Mucosa of descending colon (tissue), 3 donors: ENCODE results near the gene UBAP1L. TPM values are rescaled to one million over a fixed set of nuclear protein-coding genes. Genes with fewer than 3 reads are reported as not detected.

Experiments used
- ATAC-seq: fragments of 200-7000 bp; cut with Tn5 transposase; one replicate; pipeline ENCODE4 v1.9.1; 2020; ENCODE audit warnings: mild to moderate bottlenecking, moderate library complexity
- DNase-seq, 3 donors: peaks; one replicate each; pipeline ENCODE4 v3.0.0-alpha.2; 2020
- H3K36me3 ChIP-seq: fragments of 200-600 bp; one replicate; pipeline ENCODE4 v1.8.0; 2021; ENCODE audit warnings: low read depth, mild to moderate bottlenecking
- H3K4me1 ChIP-seq: fragments of 200-600 bp; one replicate; pipeline ENCODE4 v1.8.0; 2021; ENCODE audit warnings: low read depth, mild to moderate bottlenecking
- H3K4me3 ChIP-seq: fragments of 200-600 bp; one replicate; pipeline ENCODE4 v1.8.0; 2021; ENCODE audit warnings: mild to moderate bottlenecking
- H3K9me3 ChIP-seq: fragments of 200-600 bp; one replicate; pipeline ENCODE4 v1.8.0; 2021; ENCODE audit warnings: mild to moderate bottlenecking
- CTCF ChIP-seq: fragments of 200-600 bp; IDR thresholded peaks from one replicate; pipeline ENCODE4 v1.8.0; 2022; ENCODE audit warnings: antibody characterized with exemption, mild to moderate bottlenecking
- intact Hi-C, 2 donors: fragments of 100-400 bp; cut with DNase I in 1 of 2; cut with micrococcal nuclease in 1 of 2; formaldehyde crosslinking; loops; one replicate each; pipeline versions ENCODE4 v1.11.0 to v1.11.1; 2022; cut with DNase I, micrococcal nuclease
- total RNA-seq, 3 donors: library from RNA; stranded (reverse); fragmentation: NEBNext Ultra II Directional in 2 of 3; extraction: Animal tissue kit (Norgen Biotek cat#: 25700) in 2 of 3; gene quantifications; one replicate each; pipeline versions ENCODE4 v1.2.1 to v1.2.4, GENCODE V29; 2021 to 2023
- donor health status: DM: no; HTN: no; CAD: no; lungs with moderate emphysema.
- donor health status: DM: no; HTN: no; CAD: no.
- donor health status: DM: no; HTN: yes; CAD: no.

The UBAP1L gene
- total RNA-seq, 3 donors from 2014 or later = 2.0 to 6.9 (median 3.9) TPM

DNA sequence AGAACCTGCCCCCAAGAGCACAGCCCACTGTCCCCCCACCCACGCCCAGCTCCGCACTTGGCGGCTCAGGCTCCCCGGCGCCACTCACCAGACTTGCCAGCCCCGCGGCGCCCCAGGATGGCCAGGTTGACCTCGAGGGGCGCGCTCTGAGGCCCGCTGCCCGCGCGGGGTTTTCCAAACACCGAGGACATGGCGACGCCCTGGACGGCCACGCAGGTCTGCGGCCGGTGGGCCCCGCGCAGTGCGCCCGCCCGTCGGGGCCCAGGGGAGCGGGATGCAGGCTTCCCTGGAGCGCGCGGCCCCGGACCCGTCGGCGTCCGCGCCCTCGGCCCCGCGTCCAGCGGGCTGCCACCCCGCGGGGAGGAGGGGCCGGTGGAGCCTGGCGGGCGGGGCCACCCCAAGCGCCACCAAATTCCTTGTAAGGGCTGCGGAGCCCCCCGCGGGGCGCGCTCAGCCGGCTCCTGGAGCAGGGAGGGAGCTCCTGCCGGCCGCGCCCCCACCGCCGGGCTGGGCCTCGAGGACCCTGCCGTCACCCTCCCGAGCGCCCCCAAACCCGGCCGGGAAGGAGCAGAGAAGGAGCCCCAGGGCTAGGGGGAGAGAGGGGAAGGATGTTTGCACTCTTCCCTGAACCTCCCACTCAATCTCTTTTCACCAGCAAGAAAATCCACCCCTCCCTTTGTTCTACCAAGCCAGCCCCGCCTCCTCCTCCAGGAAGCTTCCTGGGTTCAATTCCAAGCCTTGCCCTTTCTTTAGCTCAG is 47.2 kb downstream of the UBAP1L start, which contains the start of gene RASL12:
Gene RASL12 (minus strand): TSS at position 347 of the 758 bp plus-strand sequence. CDS start 156 bp downstream, at position 191.
- intact Hi-C loops = no loop called here

GRCh38 chr15:65067317-65067644 is 47.7 kb downstream of the UBAP1L start:
- Histone ChIP-seq H3K4me3 (peak overlapping the region; percentile 6), H3K4me1 (no peaks in the 10 kb centered on the region), H3K9me3 (no peaks in the 10 kb centered on the region), H3K36me3 (no peaks in the 10 kb centered on the region)
- DNase-seq (no peak), ATAC-seq (no peak)
- TF ChIP-seq CTCF = no peak
- intact Hi-C loops = no loop called here

More for the DNA sequence above, 47.2 kb downstream of the UBAP1L start, which contains the start of gene RASL12:
- Histone ChIP-seq H3K4me3 (peak within 1 kb of the TSS; percentile 6), H3K36me3 (no peaks in the 10 kb centered on the region), H3K9me3 (no peaks in the 10 kb centered on the region), H3K4me1 (no peaks in the 10 kb centered on the region)
- ATAC-seq (peak; percentile 57), DNase-seq (peak in 1 of 3 donors; percentile 62)
- no peak for TF ChIP-seq CTCF

- Histone ChIP-seq H3K9me3 (no peaks in the 10 kb centered on the region), H3K4me3 (no peak overlapping the region), H3K4me1 (no peaks in the 10 kb centered on the region), H3K36me3 (no peaks in the 10 kb centered on the region)
- intact Hi-C loops = no loop called here
- no peak for ATAC-seq
- no peak for DNase-seq
- no peak for TF ChIP-seq CTCF
These were observed 48.2 kb downstream of the UBAP1L start for GRCh38 chr15:65066635-65067316.

GRCh38 chr15:65066001-65066634 is 48.9 kb downstream of the UBAP1L start:
- DNase-seq = no peak
- H3K4me3 ChIP-seq = no peak overlapping the region
- H3K9me3 ChIP-seq = no peaks in the 10 kb centered on the region
- ATAC-seq = no peak
- H3K36me3 ChIP-seq = no peaks in the 10 kb centered on the region
- no peaks in the 10 kb centered on the region for H3K4me1 ChIP-seq
- no peak for TF ChIP-seq CTCF
- intact Hi-C loops = no loop called here

GRCh38 chr15:65062726-65063125 is 52.3 kb downstream of the UBAP1L start:
- H3K4me1 ChIP-seq = no peaks in the 10 kb centered on the region
- ATAC-seq = no peak
- no peak overlapping the region for H3K4me3 ChIP-seq
- DNase-seq = no peak
- TF ChIP-seq CTCF = no peak
- no peaks in the 10 kb centered on the region for H3K36me3 ChIP-seq
- intact Hi-C loops = no loop called here
- no peaks in the 10 kb centered on the region for H3K9me3 ChIP-seq
